GM21737 (cell line): Measurements from ENCODE around the gene SLC6A7.
A peak's percentile ranks its signal among the peaks of the same experiment; 100 is the strongest.
"Not testable (repeated sequence)": the region's sequence is repeated elsewhere in the genome, so short reads cannot be mapped to it uniquely, and the experiment has no call there.

ENCODE experiments used
- ATAC-seq: cut with Tn5 transposase; IDR thresholded peaks from one replicate; pipeline ENCODE4 v1.9.1; 2021; ENCODE audit warnings: mild to moderate bottlenecking, moderate library complexity; ENCODE audit not compliant: unreplicated experiment

The SLC6A7 gene

DNA sequence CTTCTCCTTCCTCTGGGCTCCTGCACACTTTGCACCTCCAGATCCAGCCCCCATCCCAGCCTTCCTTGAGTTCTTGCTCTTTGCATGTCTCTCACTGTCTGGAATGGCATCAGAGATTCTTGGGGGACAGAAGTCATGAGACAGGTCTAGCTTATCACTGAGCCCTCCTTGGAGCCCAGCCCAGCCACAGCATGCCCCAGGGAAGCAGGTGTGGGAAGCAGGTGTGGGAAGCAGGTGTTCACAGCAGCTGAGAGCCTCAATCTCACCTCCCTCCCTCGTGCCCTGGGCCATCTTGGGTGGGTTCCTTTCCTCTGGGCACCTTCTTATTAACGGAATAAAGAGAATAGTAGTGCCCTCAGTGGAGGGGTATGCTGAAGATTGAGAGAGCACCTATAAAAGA is 27.2 kb downstream of the SLC6A7 start:
- no peak for ATAC-seq

DNA sequence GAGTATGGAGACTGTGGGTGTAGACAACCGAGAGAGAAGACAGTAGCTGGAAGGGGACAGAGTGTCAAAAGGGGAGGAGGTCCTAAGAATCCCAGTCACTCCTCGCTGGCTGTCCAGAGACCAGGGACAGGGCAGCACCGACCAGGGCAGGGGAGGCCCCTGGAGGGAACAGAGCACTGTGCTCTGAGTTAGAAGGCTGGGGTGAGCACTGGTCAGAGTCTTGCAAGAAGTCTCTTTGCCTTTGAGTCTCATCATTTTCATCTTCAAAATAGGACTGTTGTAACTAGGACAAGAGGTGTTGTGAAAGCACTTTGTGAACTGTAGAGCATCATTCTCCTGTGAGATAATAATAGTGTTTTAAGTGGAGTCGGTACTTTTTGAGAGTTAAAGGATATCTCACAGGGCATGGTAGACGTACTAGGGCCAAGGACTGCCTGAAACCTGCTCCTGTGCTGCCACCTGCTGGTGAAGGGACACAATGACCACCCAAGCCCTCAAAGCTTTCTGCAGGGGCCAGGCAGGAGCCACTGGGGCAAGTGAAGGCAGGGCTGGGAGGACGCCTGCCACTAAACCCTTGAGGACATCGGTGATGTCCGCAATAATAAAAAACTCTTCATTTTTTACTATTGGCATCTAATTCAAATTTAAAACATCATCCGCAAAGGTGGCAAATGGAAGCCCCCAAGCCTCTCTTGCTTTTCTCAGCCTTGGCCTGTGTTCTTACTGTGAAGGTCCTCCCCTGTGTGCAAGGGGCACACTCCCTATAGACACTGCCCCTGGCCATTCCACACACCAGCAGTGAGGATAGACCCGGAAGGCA is 28.2 kb downstream of the SLC6A7 start:
- ATAC-seq: peak; percentile 86

DNA sequence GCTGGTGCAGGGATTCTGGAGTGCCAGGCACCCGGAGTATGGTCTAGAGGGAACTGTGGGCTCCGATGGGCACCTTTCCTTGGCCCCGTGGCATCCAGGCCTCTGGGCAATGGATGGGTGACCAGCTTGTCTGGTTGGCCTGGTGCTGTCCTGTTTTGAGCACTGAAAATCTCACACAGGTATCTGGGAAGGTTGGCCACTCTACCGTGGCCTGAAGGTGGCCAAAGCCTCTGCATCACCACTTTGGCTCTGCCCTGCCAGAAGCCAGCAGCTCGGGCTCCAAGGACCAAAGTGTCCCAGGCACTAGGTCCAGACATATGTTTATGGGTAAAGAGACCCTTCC is 28.8 kb downstream of the SLC6A7 start:
- no peak for ATAC-seq

- no peak for ATAC-seq
Measured at GRCh38 chr5:150219142-150219541, 29.3 kb downstream of the SLC6A7 start.

DNA sequence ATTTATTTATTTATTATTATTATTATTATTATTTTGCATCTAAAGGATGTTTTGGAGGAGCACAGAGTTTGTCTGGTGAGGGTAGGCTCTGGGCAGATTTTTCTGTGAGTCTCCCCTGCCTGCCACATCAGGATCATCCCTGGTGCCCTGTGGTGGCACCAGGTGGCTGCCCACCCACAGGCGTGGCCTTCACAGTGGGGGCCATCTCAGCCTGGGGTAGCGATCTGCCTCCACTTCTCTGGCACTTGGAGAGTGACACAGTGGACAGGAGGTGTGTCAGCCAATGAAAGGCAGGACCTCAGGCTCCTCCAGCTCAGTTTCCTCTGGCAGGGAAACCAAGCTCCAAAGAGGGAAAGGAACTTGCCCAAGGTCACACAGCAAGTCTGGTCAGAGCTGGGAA is 30.0 kb downstream of the SLC6A7 start:
- no peak for ATAC-seq

DNA sequence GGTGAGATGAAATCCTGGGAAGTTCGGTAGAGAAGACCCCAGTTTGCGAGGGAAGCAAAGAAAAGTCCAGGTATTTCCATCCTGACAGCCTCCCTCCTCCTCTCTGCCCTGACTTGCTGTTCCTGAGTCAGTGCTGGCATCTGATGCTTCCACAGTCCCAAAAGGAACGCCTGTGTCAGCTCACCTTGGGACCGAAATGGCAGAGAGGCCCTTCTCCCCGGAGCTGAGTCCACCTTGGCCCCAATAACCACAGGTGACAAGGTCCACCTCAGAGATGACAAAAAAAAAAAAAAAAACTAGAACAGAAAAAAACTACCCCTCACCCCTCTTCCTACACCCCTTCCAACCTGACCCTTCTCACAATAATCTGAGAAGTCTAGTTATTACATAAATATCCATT is 31.6 kb downstream of the SLC6A7 start:
- no peak for ATAC-seq

GRCh38 chr5:150222906-150223305 is 33.0 kb downstream of the SLC6A7 start:
- ATAC-seq: no peak

DNA sequence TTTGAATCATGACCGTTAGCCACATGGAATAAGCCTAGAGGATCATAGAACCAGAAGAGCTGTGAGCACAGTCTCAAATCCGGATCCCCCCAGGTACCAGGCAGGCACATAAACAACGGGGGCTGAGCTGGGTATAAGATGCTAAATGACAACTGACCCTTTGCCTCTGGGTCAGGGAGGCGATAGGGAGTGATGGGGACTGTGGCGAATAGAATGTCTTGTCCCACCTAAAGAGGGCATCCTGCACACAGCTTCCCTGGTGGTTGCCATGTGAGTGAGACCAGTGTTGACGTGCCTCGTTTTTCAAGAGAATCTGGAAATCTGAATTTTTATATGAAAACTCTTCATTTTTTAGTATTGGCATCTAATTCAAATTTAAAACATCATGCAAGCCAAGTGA is 33.6 kb downstream of the SLC6A7 start:
- no peak for ATAC-seq

DNA sequence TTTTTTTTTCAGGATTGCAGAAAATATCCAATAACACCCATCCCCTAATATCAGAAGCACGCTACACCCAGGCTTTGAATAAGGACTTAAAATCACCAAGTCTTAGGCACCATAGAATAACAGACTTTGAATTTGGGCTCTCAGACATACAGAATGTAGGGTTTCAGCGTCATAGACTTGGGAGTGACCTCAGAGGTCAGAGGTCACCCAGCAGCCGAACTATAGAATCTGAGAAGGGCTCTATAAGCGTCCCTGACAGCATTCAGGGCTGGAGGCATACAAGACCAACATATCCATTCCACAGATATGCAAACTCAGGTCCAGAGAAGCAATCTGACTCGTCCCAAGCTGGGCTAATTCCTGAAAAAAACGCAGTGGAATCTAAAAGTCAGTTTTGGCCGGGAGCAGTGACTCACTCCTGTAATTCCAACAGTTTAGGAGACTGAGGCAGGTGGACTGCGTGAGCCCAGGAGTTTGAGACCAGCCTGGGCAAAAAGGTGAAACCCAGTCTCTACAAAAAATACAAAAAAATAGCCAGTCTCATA is 34.7 kb downstream of the SLC6A7 start:
- ATAC-seq: no peak

DNA sequence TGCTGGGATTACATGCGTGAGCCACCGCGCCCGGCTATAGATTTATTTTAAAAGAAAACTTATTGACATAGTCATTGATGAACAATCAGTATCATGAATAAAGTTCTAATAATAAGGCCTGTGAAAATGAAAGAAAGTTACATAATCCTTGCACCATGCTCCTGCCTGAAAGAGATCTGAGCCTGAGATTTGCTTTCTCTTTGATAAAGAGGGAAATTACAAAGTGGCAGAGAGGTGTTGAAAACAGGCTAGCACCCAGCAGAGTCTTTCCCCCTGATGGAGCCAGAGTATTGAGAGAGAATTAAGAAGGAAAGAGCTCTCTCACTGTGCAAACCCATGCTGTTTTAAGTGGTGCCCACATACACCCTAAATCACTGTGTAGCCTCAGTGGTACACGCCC is 37.2 kb downstream of the SLC6A7 start:
- ATAC-seq: no peak

DNA sequence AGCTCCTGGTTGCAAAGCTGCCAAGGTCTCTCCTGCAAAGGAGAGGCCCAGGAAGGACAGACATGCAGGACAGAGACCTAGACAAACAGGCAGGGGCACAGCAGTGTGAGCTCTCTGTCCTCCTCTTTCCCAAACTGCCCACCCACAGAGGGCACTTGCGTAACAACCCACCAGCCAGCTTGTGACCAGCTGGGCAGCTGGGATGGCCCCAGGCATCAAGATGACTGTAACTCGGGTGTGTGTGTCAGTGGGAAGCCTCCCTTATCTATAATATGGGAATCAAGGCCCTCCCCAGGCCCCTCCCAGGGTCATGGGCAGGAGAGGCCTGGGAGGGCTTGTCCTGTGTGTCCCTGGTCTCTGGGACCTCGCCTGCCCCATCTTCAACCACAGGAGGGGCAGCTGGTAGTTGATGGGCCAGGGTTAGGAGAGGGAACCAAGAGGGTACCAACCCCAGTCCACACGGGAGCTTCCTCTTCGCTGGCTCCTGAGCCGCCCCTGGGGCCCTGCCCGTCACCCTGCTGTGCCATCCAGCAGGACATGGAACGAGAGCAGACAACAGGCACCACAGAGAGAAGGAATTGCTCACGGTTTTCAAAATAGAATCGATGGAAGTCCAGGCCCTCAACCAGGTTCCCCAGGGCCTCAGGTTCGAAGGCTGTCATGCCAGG is 37.9 kb downstream of the SLC6A7 start:
- no peak for ATAC-seq

DNA sequence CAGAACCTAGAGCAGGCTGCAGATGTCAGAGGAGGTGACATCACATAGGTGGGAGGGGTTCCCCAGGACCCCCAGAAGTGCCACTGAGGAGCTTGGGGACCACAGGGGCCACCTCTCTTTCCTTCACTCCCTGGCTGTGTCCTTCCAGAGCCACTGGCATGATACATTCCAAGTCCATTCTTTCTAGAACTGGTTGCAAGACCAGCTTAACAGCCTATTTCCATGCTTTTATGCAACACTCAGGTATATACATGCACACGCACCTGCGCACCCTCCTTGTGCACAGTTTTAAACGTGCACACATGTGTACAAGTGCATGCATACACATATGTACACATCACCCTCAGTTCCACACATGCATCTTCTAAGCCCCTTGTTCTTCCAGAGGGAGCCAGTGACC is 39.7 kb downstream of the SLC6A7 start:
- no peak for ATAC-seq

- no peak for ATAC-seq
Measured at GRCh38 chr5:150230842-150231241, 41.0 kb downstream of the SLC6A7 start.

DNA sequence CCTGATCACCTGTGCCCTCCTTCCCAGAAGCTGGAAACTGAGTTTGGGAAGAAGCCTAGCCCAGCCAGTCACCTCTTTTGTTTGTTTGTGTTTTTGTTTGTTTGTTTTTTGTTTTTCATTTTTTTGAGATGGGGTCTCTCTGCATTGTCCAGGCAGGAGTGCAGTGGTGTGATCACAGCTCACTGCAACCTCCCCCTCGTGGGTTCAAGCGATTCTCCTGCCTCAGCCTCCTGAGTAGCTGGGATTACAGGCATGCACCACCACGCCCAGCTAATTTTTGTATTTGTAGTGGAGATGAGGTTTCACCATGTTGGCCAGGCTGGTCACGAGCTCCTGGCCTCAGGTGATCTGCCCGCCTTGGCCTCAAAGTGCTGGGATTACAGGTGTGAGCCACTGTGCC is 43.8 kb downstream of the SLC6A7 start:
- not testable (repeated sequence) for ATAC-seq

DNA sequence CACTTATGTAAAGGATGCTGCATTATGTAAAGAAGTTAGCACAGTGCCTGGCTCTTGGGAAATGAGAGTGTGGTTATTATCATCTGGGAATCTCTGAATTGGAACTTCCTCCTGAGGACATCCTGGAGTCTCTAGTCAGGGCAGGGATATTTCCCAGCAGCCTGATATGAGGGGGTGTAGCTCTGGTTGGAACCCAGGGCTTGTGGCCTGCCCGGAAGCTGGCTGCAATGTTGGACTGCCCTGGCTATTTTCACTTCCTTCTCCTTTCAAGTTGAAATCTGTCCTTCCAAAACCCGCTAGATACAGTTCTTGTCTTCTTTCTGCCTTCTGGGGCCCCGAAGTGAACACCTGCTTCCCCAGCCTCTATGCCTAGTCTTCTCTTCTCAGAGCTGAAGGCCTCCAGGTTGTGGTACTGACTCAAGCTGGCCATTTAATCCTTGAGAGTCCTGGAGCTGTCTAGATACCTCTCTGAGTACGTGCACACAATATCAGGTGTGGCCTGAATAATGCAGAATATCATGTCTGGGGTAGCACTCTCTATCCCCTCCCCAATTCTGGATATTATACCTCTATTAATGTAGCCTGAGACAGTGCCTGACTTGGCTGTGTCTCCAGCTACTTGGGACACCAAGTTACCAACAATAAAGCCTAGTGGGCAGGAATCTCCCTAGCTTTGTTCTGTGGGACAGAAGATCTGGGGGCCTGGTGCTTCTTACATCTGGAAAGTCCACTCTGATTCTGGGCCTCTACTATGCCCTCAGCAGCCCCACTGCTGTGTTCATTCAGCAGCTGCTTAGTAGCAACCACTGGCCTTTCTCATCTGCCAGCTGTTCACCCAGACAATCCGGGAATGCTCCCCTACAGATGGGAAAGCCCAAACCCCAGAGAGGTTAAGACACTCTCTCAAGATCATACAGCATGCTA is 45.0 kb downstream of the SLC6A7 start:
- no peak for ATAC-seq

GRCh38 chr5:150235500-150235854 is 45.6 kb downstream of the SLC6A7 start:
- no peak for ATAC-seq

DNA sequence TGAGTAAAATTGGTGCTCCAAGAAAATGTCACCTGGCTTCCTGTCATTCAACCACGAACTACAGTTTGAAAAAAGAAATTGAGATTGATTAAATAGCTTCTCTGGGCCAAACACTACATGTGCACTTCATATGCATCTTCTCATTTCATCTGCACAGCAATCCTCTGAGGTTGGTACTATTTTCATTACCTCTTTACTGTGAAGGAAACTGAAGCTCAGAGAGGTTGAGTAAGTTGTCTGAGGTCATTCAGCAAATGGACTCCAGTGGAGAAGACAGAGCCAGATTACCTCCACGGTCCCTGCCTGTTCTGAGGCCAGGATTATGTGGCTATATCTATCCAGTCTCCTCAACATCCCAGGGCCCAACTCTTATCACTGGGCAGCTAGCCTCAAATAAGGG is 46.5 kb downstream of the SLC6A7 start:
- no peak for ATAC-seq

GRCh38 chr5:150236981-150237754 is 47.3 kb downstream of the SLC6A7 start:
- no peak for ATAC-seq

DNA sequence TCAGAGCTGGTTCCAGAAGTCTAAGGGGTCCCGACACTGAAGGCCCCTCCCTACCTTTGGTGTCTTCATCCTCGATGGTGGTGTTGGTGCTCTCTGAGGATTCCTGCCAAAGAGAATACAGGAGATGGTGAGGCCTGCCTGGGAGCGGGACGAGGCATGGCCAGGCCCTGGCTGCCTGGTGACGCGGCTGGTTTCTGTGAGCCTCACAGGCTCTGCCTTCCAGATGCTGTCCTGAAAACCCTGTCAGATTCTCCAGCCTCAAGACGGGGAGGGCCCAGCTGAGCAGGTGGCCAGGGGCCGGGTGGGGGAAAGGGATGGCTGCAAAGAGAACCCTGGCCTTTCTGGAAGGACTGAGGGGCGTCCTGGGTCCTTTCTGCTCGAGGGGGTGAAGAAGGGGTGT is 48.8 kb downstream of the SLC6A7 start:
- ATAC-seq: no peak

GRCh38 chr5:150239099-150239793 is 49.4 kb downstream of the SLC6A7 start:
- no peak for ATAC-seq
